ENCODE results near the gene LRP2. TPM values are rescaled to one million over a fixed set of nuclear protein-coding genes. Genes with fewer than 3 reads are reported as not detected.
"Not testable (repeated sequence)": the region's sequence is repeated elsewhere in the genome, so short reads cannot be mapped to it uniquely, and the experiment has no call there.

LRP2 gene
- total RNA-seq, 4 donors from 2014 or later = not detected

DNA sequence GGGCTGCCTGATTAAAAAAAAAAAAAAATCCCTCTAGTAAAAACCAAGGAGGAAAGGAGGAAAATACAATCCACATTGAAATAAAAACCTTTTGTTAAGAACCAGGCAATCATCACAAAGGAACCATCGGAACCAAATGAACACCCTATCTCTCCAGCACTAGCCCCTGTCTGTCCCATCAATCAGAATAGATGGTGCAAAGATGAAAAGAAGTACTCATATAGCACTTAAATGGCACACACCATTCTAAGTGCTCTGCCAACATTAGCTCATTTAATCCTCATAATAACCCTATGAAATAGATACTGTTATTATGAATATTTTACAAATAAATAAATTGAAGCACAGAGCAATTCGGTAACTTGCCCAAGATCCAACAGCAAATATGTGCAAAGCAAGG is 38.5 kb downstream of the LRP2 start:
- H3K27ac ChIP-seq = no peak overlapping the region
- H3K4me1 ChIP-seq = no peaks in the 10 kb centered on the region
- H3K9me3 ChIP-seq = no peaks in the 10 kb centered on the region
- TF ChIP-seq, protein P1, sequence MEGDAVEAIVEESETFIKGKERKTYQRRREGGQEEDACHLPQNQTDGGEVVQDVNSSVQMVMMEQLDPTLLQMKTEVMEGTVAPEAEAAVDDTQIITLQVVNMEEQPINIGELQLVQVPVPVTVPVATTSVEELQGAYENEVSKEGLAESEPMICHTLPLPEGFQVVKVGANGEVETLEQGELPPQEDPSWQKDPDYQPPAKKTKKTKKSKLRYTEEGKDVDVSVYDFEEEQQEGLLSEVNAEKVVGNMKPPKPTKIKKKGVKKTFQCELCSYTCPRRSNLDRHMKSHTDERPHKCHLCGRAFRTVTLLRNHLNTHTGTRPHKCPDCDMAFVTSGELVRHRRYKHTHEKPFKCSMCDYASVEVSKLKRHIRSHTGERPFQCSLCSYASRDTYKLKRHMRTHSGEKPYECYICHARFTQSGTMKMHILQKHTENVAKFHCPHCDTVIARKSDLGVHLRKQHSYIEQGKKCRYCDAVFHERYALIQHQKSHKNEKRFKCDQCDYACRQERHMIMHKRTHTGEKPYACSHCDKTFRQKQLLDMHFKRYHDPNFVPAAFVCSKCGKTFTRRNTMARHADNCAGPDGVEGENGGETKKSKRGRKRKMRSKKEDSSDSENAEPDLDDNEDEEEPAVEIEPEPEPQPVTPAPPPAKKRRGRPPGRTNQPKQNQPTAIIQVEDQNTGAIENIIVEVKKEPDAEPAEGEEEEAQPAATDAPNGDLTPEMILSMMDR (IDR thresholded peaks at IDR 0.05) = no peak
- no peak for TF ChIP-seq POLR2A (IDR thresholded peaks at IDR 0.05)
- no peaks in the 10 kb centered on the region for H3K27me3 ChIP-seq
- DNase-seq = no peak
- no peaks in the 10 kb centered on the region for H3K36me3 ChIP-seq
- H3K4me3 ChIP-seq = no peak overlapping the region

DNA sequence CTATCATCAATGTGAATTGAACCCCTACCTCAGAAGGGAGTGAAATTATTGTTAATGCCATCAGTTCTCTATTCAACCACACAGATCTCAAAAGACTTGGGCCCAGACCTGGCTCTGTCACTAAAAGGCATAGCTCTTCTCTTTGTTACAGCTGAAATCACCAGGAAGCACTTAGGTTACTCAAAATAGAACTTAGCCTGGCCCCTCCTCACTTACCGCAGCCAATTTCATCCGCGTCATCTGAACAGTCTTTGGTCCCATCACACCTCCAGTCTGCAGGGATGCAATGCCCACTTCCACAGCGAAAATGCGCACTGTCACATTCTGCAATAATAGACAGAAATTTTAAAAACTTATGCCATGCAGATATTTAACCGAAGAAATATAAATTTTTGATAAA is 41.8 kb downstream of the LRP2 start:
- no peak for DNase-seq
- Histone ChIP-seq H3K27ac (no peak overlapping the region), H3K4me3 (no peak overlapping the region), H3K36me3 (no peaks in the 10 kb centered on the region), H3K4me1 (no peaks in the 10 kb centered on the region), H3K9me3 (no peaks in the 10 kb centered on the region), H3K27me3 (no peaks in the 10 kb centered on the region)
- TF ChIP-seq POLR2A (IDR thresholded peaks at IDR 0.05) = no peak
- TF ChIP-seq, protein P1 (IDR thresholded peaks at IDR 0.05) = no peak

DNA sequence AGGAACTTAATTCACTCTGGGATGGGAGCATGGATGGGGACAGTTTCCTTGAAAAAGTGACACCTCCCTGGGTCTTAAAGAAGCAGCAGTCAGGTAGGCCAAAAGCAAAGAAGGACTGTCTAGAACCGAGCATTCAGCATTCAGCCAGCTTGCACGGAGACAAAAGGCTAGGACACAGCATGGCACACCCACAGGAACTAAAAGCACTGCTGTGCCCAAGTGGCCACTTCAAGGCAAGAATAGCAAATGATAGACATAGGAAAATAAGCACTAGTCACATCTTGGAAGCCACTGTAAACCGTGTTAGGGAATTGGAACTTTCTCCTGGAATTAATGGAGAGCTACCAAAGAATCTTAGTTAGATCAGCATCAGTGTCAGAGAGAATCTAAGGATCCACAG is 47.0 kb downstream of the LRP2 start:
- no peaks in the 10 kb centered on the region for H3K4me1 ChIP-seq
- no peaks in the 10 kb centered on the region for H3K36me3 ChIP-seq
- no peaks in the 10 kb centered on the region for H3K27me3 ChIP-seq
- TF ChIP-seq, protein P1 (IDR thresholded peaks at IDR 0.05) = no peak
- no peak for TF ChIP-seq POLR2A (IDR thresholded peaks at IDR 0.05)
- no peak overlapping the region for H3K4me3 ChIP-seq
- DNase-seq = no peak
- no peak overlapping the region for H3K27ac ChIP-seq
- no peaks in the 10 kb centered on the region for H3K9me3 ChIP-seq

DNA sequence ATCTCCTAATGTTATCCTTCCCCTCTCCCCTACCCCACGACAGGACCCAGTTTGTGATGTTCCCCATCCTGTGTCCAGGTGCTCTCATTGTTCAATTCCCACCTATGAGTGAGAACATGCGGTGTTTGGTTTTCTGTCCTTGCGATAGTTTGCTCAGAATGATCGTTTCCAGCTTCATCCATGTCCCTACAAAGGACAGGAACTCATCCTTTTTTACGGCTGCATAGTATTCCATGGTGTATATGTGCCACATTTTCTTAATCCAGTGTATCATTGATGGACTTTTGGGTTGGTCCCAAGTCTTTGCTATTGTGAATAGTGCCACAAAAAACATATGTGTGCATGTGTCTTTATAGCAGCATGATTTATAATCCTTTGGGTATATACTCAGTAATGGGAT is 54.0 kb downstream of the LRP2 start:
- not testable (repeated sequence) for H3K27ac ChIP-seq, H3K4me3 ChIP-seq, DNase-seq, H3K4me1 ChIP-seq, H3K27me3 ChIP-seq, H3K36me3 ChIP-seq, H3K9me3 ChIP-seq

DNA sequence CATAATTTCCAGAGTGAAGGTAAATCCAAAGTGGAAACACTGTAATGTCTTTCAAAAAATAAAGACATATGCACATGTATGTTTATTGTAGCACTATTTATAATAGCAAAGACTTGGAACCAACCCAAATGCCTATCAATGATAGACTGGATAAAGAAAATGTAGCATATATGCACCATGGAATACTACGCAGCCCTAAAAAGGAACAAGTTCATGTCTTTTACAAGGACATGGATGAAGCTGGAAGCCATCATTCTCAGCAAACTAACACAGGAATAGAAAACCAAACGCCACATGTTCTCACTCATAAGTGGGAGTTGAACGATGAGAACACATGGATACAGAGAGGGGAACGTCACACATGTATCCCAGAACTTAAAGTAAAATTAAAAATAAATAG is 57.6 kb downstream of the LRP2 start:
- not testable (repeated sequence) for DNase-seq, H3K9me3 ChIP-seq, H3K27ac ChIP-seq, H3K4me1 ChIP-seq, H3K27me3 ChIP-seq, H3K36me3 ChIP-seq, H3K4me3 ChIP-seq

DNA sequence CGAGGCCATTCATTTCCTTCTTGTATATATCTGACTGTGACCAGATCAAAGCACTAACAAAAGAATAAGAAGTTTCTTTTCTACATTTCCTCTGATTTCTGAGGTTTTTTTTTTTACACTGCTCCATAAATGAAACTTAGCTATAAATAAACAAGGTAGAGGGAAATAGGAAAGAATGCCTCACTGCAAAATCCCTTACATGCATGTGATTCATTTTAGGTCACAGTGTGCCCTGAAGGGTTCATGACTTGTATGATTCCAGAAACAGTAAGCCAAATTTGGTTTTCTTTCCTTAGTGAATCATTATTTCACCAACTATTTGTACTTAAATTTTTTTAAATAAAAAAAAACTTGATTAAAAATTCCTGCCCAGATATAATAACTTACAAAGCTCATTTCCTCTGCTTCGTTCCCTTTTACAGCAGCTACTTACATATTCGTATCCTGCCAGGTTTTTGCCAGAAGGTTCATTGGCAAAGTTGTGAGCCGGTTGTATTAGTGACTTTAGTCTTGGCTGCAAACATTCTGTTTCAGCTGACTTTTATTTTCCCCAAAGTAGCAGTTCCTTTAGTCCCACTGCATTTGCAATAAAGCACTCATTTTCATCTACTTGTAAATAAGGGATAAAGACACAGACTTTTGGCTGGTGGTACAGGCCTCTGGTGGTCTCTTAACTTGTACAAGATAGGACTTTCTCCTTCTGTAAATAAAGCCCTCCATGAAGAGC is 58.6 kb downstream of the LRP2 start:
- TF ChIP-seq, protein P1 (IDR thresholded peaks at IDR 0.05) = no peak
- TF ChIP-seq POLR2A (IDR thresholded peaks at IDR 0.05) = no peak
- Histone ChIP-seq H3K27ac (no peak overlapping the region), H3K4me1 (no peaks in the 10 kb centered on the region), H3K9me3 (no peaks in the 10 kb centered on the region), H3K36me3 (no peaks in the 10 kb centered on the region), H3K4me3 (no peak overlapping the region), H3K27me3 (no peaks in the 10 kb centered on the region)
- DNase-seq = no peak

DNA sequence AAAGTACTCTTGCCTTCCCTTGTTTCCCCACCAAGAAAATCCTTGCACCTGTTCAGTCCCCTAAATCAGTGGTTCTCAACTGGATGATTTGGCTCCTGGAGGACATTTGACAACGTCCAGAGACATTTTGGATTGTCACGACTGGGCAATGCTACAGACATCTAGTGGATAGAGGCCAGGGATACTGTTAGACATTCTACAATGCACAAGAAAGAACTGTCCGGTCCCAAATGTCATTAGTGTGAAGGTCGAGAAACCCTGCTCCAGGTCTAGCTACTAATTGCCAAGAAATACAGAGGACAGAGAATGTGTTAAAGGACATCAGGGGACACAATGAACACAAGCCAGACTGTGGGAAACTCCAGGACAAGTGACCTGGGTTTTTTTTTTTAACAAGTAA is 60.0 kb downstream of the LRP2 start:
- H3K36me3 ChIP-seq = no peaks in the 10 kb centered on the region
- no peak overlapping the region for H3K27ac ChIP-seq
- no peaks in the 10 kb centered on the region for H3K27me3 ChIP-seq
- no peaks in the 10 kb centered on the region for H3K4me1 ChIP-seq
- H3K4me3 ChIP-seq = no peak overlapping the region
- TF ChIP-seq, protein P1 (IDR thresholded peaks at IDR 0.05) = no peak
- no peak for TF ChIP-seq POLR2A (IDR thresholded peaks at IDR 0.05)
- DNase-seq = no peak
- H3K9me3 ChIP-seq = no peaks in the 10 kb centered on the region
